Glomerular endothelial cell (primary cell): ENCODE measurements around the gene MOB2. TPM values are rescaled to one million over a fixed set of nuclear protein-coding genes. Genes with fewer than 3 reads are reported as not detected.

ENCODE experiments used
- DNase-seq: peaks from one replicate; pipeline ENCODE4 v3.0.0-alpha.2; 2011; ENCODE audit warnings: low read depth, low spot score; ENCODE audit errors: extremely low read depth
- total RNA-seq: library from RNA; depleted of rRNA; stranded (reverse); fragments of >200 nt; gene quantifications from 2 replicates; pipeline ENCODE4 v1.2.3, GENCODE V29; 2015

Gene MOB2, protein sequence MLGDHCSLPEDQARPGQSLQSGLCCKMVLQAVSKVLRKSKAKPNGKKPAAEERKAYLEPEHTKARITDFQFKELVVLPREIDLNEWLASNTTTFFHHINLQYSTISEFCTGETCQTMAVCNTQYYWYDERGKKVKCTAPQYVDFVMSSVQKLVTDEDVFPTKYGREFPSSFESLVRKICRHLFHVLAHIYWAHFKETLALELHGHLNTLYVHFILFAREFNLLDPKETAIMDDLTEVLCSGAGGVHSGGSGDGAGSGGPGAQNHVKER
- 34.6 and 47.1 TPM in 2 replicates for total RNA-seq

DNA sequence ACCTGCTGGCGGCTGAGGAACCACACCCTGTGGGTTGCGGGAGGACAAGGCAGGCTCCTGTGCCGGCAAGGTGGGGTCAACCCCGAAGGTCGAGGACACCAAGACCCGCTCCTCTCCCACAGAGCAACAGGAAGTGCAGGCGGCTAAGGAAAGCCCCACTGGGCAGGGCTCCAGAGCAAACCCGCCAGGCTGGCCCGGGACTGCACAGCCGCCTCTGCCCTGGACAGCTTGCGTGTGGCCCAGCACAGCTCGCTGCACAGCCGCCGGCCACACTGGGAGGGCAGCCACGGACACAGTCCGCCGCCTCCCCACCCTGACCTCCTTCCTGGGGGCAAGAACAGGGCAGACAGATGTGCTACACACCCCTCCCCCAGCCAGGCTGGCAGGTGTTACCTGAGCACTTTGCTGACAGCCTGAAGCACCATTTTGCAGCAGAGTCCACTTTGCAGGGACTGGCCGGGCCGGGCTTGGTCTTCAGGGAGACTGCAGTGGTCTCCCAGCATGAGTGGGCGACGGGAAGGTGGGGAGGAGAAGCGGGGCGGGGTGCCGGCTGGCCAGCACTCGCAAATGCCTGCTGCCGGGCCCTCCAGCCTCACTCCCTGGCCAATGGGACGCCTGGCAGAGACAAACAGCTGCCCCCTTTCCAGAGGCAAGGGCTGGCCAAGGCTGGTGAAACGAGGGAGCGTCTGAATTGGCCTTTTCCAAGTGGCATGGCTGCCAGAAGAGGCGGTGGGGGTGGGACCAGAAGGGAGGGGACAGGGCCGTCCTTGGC is at the start of gene MOB2:
Gene MOB2, minus strand, starts transcription at position 726 of the 772 bp plus-strand sequence. Its CDS starts 223 bp downstream, at position 503.
- DNase-seq, result no peak

- DNase-seq, result no peak
These were observed 48.1 kb upstream of the MOB2 start for GRCh38 chr11:1534682-1535081.

DNA sequence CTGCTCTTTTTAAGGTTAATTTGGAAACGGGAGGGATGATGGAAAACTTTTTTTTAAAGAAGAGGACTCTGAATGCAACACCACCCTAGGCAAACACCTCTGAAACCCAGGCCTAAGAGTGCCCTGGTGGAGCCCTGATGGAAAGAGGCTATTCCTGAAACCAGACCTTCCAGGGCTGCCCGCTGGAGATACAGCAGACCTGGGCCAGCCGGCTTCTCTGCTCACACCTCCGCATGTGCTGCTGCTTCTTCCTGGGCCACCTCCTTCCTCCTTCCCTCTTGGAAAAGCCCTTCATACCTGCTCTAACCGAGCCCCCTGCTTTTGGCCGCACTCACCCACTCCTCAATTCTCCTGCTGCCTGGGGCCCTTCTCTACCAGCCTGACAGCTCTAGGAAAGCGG is 47.6 kb upstream of the MOB2 start:
- no peak for DNase-seq

GRCh38 chr11:1533342-1533725 is 46.8 kb upstream of the MOB2 start:
- no peak for DNase-seq

DNA sequence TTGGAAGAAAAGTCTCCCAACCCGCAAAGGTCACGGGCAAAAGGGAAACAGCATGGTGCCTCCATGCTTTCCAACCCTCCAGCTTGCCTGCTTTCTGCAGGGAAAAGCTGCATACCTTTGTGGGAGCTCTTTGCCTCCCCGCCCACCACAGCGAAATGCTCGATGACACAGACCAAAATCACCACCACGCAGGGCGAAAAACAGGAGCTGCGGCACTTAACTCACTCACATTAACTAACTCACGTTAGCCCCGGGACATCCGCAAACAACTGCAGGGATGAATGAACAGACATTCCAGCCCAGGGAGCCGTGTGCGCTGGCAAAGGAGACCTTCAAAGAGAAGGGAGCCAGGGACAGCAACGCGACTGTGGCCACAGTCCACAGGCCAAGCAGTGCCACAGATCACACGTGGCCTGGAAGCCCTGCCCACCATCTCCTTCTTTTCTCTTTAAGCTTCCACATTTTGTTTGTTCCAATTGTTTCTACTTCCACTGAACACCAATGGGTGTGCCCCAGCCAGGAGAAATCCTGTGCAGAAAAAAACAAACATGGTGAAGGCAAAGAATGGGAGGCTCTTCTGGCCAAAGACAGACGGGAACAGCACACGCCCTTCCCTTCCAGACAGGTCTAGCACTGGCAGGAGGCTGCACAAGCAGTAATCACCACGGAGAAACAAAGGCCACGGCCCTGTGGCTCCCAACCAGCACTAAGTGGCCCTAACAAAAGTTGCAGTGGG is 46.2 kb upstream of the MOB2 start:
- no peak for DNase-seq

GRCh38 chr11:1532014-1532586 is 45.5 kb upstream of the MOB2 start:
- no peak for DNase-seq

GRCh38 chr11:1531449-1532013 is 45.0 kb upstream of the MOB2 start:
- no peak for DNase-seq

DNA sequence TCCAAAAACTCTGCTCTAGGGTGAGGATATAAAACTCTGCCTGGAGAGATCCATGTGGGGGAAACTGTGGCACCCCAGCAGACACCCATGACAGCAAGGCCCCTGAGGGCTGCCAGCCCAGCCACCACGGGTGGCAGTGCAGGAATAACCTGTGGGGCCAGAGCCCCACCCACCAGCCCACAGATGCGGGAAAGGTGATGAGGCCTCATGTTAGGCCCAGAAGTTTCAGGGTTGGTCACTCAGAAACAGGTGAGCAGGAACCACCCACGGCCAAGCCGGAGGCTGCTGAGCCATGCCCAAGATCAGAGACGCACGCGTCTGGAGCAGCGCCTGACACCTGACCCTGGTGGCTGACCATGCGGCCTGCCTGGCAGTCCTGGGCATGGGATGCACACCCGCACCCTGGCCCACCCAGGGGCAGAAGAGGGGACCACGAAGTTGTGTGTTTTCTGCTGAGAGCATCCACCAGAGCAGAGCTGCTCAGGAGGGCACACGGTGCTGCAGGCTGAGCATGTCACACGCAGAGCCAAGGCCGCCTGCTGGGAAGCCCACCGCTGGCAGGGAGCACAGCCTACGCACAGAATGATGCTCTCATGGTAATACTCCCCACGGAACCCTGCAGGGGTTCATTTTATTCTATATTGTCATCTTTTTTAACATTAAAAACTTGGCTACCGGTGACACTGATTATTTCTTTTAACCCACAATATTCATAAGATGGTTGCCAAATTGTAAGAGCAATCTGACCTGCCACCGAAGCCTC is 44.3 kb upstream of the MOB2 start:
- no peak for DNase-seq

DNA sequence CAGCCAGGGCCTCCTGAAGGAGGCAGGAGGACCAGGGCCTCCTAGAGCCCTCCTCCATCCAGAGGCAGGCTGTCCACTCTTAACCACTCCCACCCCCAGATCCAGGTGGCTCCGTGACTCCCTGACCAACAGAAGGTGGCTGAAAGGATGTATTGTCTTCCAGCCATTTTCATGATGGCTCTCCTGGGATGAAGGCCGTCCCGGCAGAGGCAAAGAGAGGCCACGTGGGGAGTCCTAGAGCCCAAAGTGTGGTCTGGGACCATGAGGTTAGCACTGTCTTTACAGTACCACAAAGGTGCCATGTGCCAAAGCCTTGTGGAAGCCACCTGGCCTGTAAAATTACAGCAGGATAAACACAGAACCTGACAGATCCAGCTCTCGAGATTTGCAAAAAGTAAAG is 43.2 kb upstream of the MOB2 start:
- DNase-seq, result no peak

DNA sequence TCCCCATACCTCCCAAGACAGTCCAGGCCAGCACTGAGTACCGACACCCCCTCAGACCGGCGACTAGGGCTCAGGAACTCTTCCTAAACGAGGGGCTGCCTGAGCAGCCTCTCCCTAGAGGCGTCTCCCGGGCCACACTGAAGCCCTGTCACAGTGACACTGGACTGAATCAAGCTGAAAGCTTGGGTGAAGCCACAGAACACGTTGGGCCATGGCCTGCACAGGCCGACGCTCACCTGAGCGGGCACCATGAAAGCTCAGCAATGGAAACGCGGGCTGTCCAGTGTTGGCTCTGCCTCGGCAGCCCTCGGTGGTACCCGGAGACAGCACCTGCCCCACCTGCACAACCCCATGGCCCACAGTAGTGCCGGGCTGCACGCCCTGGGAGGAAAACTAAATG is 42.7 kb upstream of the MOB2 start:
- no peak for DNase-seq

- no peak for DNase-seq
These were observed 42.1 kb upstream of the MOB2 start for GRCh38 chr11:1528710-1529109.

DNA sequence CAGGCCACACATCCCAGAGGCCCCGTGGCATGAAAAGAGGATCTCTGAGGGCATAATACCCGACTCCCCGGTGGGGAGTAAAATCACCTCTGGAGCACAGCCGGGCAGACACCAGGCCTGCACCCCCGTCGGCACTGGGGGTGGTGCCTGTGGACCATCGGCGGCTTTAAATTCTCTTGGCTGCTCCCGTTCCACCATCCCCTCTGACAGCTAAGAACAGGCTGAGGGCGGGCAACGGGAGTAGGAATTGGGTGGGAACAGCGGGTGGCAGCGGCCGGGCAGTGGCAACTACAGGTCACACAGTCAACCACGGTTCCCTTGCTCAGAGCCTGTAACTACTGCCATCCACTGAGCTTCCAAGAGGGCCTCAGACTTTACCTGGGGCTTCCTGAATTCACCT is 40.2 kb upstream of the MOB2 start:
- no peak for DNase-seq

GRCh38 chr11:1523779-1524178 is 37.2 kb upstream of the MOB2 start:
- no peak for DNase-seq

- DNase-seq, result no peak
These were observed 36.5 kb upstream of the MOB2 start for GRCh38 chr11:1523077-1523476.

- DNase-seq, result no peak
These were observed 35.5 kb upstream of the MOB2 start for GRCh38 chr11:1522081-1522424.

DNA sequence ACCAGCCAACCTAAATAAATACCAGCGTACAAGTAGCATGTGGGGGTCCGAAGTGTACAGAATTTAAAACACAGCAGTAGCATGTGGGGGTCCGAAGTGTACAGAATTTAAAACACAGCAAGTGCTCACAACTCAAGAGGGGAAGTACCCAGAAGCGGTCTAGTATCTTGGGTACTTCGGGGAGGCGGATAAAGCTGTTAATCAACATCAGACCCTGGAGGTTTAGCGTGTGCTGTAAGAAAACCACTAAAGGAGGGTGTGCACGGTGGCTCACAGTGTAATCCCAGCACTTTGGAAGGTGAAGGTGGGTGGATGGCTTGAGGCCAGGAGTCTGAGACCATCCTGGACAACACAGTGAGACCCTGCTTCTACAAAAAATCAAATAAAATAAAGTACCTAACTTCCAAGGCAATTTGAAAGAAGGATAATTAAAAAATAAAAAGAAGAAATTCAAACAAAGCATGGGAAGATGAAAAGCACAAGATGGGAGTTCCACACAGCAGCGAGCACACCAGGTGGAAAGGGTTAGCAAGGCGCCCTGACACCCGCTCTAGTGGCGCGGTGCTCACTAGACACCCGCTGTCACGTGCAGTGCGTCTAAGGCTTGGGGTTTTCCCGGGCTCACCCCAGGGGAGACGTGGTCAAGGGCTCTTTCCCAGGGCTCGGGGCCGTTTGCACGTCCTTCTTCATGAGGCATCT is 35.0 kb upstream of the MOB2 start:
- no peak for DNase-seq

DNA sequence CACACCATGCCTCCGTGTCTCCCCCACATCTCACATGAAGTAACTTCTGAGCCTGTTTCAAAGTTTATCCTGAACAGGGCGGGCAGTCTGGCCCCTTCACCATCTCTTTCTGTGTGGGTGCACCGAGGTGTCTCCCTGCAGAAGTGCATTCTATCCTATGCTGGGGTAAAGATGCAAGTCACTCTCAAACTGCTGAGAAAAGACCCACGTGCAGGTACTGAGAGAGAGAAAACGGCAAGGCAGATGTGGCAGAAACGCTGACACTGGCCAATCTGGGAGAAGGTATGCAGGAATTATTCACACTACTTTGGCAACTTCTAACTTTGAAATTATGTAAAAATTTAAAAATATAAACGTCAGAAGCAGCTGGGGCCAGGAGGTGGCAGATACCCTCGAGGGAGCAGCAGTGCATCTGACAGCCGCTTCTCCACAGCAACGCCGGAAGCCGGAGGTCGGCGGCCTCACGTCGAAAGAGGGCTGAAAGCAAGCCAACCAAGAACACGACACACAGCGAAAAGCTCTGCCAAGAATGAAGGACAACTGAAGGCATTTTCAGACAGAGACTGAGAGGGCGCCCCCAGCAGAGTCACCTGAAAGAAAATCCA is 34.2 kb upstream of the MOB2 start:
- DNase-seq, result no peak

GRCh38 chr11:1520209-1520662 is 33.7 kb upstream of the MOB2 start:
- DNase-seq, result no peak
